Calu3 (cell line): ENCODE data around the gene ZNF580. TPM values are rescaled to one million over a fixed set of nuclear protein-coding genes. Genes with fewer than 3 reads are reported as not detected.

Experiments used
- BruUV-seq: library from RNA; stranded (reverse); fragments of 400-500 nt; replicated peaks from 2 replicates; lab custom pipeline; 2021; lab: Mats Ljungman, UMichigan
- CTCF ChIA-PET: fragments of 300-600 bp; sonication (Branson Sonifier 250); formaldehyde crosslinking; loops from one replicate; lab custom pipeline; 2022; ENCODE audit warnings: antibody characterized with exemption; lab: Charles Lee
- DNase-seq: peaks from one replicate; pipeline ENCODE4 v3.0.0; 2022
- H3K27ac Mint-ChIP-seq: one replicate; pipeline ENCODE4 v1.8.0; 2022; ENCODE audit warnings: mixed read lengths; ENCODE audit not compliant: unreplicated experiment
- H3K27me3 Mint-ChIP-seq: one replicate; pipeline ENCODE4 v1.8.0; 2022; ENCODE audit warnings: mixed read lengths; ENCODE audit not compliant: unreplicated experiment
- H3K36me3 Mint-ChIP-seq: one replicate; pipeline ENCODE4 v1.8.0; 2022; ENCODE audit warnings: mild to moderate bottlenecking, moderate library complexity, mixed read lengths; ENCODE audit not compliant: insufficient read depth, unreplicated experiment
- H3K4me1 Mint-ChIP-seq: one replicate; pipeline ENCODE4 v1.8.0; 2022; ENCODE audit warnings: mild to moderate bottlenecking, low read depth, mixed read lengths; ENCODE audit not compliant: unreplicated experiment
- H3K4me3 Mint-ChIP-seq: one replicate; pipeline ENCODE4 v1.8.0; 2022; ENCODE audit warnings: mild to moderate bottlenecking, low read depth, moderate library complexity, mixed read lengths; ENCODE audit not compliant: unreplicated experiment
- H3K9me3 Mint-ChIP-seq: one replicate; pipeline ENCODE4 v1.8.0; 2022; ENCODE audit warnings: low read depth, mixed read lengths; ENCODE audit not compliant: unreplicated experiment
- intact Hi-C: fragments of 100-400 bp; cut with micrococcal nuclease; formaldehyde crosslinking; loops from one replicate; pipeline ENCODE4 v1.10.0; 2022; ENCODE audit not compliant: unreplicated experiment
- total RNA-seq: library from RNA; stranded (reverse); gene quantifications from 2 replicates; pipeline ENCODE4 v1.2.3, GENCODE V29; 2022
- TF ChIP-seq, protein P1 (sequence below): fragments of 200-600 bp; IDR thresholded peaks from one replicate; pipeline ENCODE4 v1.8.0; 2022; ENCODE audit warnings: antibody characterized with exemption; ENCODE audit not compliant: unreplicated experiment

The ZNF580 gene
- total RNA-seq, 1 experiment from 2014 or later: 35.6 TPM

DNA sequence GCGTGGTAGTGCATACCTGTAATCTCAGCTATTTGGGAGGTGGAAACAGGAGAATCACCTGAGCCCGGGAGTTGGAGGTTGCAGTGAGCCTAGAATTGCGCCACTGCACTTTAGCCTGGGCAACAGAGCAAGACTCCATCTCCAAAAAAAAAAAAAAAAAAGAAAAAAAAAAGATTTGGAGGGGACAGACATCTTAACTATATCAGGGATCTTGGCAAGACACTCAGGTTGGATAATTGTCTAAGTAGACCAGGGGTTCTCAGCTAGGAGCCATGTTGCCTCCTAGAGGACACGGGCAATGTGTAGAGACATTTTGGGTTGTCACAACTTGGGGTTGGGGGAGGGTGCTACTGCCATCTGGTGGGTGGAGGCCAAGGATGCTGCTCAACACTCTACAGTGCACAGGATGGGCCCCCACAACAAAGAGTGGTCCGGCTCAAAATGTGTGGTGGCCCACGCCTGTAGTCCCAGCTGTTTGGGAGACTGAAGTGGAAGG is 1.9 kb upstream of the ZNF580 start:
- intact Hi-C loops: loop anchor here (10.0 kb wide), 2 partner anchors 254 to 494 kb away; partner anchors contain the start of genes RPL28, TMEM238 and TNNT1
- TF ChIP-seq, protein P1, sequence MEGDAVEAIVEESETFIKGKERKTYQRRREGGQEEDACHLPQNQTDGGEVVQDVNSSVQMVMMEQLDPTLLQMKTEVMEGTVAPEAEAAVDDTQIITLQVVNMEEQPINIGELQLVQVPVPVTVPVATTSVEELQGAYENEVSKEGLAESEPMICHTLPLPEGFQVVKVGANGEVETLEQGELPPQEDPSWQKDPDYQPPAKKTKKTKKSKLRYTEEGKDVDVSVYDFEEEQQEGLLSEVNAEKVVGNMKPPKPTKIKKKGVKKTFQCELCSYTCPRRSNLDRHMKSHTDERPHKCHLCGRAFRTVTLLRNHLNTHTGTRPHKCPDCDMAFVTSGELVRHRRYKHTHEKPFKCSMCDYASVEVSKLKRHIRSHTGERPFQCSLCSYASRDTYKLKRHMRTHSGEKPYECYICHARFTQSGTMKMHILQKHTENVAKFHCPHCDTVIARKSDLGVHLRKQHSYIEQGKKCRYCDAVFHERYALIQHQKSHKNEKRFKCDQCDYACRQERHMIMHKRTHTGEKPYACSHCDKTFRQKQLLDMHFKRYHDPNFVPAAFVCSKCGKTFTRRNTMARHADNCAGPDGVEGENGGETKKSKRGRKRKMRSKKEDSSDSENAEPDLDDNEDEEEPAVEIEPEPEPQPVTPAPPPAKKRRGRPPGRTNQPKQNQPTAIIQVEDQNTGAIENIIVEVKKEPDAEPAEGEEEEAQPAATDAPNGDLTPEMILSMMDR: peak; percentile 48
- peaks cover 79% of the 10 kb centered on the region for H3K36me3 Mint-ChIP-seq
- peak; percentile 60 for DNase-seq
- no peaks in the 10 kb centered on the region for H3K27me3 Mint-ChIP-seq
- H3K4me1 Mint-ChIP-seq: peaks cover 50% of the 10 kb centered on the region
- no peak overlapping the region for H3K27ac Mint-ChIP-seq
- no peaks in the 10 kb centered on the region for H3K9me3 Mint-ChIP-seq
- BruUV-seq: no TSS peak
- H3K4me3 Mint-ChIP-seq: no peak overlapping the region
- CTCF ChIA-PET: interaction anchor here (0.7 kb wide), 3 partner anchors 9 to 522 kb away, joined by 3 to 5 read pairs (median 5); no protein-coding TSS in a partner anchor

DNA sequence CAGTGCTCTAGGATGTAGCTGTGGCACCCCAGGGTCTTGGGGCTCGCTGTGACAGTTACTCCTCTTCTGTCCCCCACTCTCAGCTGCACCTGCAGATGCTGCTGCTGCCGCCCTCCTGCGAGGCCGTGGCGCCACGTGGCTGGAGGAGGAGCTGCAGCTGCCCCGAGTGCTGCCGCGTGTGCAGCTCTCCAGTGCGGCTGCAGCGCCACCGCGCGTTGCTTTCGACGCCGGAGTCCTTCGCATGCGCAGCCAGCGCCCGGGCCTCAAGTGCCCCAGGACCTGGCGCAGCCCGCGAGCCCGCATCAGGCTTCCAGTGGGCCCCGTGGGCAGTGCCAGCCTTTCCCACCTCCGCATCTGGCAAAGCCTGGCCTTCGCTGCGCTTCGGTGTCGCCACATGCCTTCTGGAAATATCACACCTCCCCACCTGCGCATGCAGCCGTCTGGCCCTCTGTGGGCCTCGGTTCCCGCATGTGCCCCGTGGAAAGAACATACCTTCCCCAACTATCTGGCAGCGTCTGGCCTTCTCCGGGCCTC is 692 bp upstream of the ZNF580 start:
- Mint-ChIP-seq H3K27ac (peak overlapping the region; percentile 32), H3K27me3 (no peaks in the 10 kb centered on the region), H3K4me3 (peak overlapping the region; percentile 92), H3K4me1 (peaks cover 59% of the 10 kb centered on the region), H3K9me3 (no peaks in the 10 kb centered on the region), H3K36me3 (peaks cover 80% of the 10 kb centered on the region)
- CTCF ChIA-PET: no interaction called here
- TF ChIP-seq, protein P1: no peak
- BruUV-seq: no TSS peak
- no peak for DNase-seq
- intact Hi-C loops: no loop called here

DNA sequence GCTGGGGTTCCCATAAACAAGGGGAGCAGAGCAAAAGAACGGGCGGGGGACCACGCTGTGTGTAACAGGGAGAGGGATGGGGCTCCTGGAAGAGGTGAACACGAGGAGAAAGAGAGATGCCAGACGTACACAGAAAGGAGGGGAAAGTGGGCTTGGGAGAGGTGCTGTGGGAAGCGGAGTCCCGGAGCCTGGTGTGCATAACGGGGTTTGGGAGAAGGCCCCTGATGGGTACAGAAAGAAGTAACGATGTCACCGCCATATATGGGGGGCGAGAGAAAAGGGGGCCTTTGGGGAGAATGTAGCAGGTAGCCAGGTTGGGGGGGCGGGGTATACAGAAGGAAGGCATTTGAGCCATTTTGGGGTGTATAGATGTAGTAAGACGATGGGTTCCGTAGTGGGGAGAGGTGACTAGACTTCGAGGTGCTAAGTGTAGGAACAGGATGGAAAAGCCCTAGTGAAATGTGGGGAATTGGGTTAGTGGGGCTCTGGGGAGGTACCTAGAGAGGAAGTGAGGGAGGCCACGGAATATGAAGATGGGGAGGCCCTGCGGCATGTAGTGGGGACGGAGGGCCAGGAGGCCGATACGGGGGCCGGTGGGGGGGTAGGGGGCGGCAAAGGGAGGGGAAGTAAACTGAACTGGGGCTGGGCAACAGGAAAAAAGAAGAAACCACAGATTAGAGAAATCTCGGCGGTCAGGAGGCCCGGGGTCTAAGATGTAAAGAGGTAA is 787 bp downstream of the ZNF580 start:
- DNase-seq: no peak
- H3K4me3 Mint-ChIP-seq: peak overlapping the region; percentile 92
- TF ChIP-seq, protein P1: no peak
- peaks cover 79% of the 10 kb centered on the region for H3K36me3 Mint-ChIP-seq
- intact Hi-C loops: no loop called here
- BruUV-seq: no TSS peak
- H3K9me3 Mint-ChIP-seq: no peaks in the 10 kb centered on the region
- peaks cover 46% of the 10 kb centered on the region for H3K4me1 Mint-ChIP-seq
- no peaks in the 10 kb centered on the region for H3K27me3 Mint-ChIP-seq
- H3K27ac Mint-ChIP-seq: peak overlapping the region; percentile 93
- CTCF ChIA-PET: no interaction called here

DNA sequence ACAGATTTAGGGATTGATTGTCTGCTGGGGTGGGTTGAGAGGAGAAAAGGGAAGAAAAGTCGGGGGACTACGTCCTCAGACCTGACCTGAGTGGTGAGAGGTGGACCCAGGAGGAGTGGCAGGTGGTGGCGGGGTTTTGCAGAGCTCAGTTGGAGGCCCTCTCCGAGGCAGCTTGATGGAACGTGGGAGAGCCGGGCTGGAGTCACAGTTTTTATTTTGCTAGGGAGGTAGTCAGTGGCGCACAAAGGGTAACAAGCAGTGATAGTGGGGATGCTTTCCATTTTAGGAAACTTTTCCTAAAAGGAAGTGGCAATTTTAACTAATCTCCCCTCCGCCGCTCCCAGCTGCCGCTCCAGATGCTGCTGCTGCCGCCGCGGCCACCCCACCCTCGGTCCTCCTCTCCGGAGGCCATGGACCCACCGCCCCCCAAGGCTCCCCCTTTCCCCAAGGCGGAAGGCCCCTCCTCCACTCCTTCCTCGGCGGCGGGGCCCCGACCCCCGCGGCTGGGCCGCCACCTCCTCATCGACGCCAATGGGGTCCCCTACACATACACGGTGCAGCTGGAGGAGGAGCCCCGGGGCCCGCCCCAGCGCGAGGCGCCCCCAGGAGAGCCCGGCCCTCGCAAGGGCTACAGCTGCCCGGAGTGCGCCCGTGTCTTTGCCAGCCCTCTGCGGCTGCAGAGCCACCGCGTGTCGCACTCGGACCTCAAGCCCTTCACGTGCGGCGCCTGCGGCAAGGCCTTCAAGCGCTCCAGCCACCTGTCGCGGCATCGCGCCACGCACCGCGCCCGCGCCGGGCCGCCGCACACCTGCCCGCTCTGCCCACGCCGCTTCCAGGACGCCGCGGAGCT is 1.6 kb downstream of the ZNF580 start:
- H3K36me3 Mint-ChIP-seq: peaks cover 79% of the 10 kb centered on the region

More for the DNA sequence above, 1.6 kb downstream of the ZNF580 start:
- intact Hi-C loops: no loop called here
- TF ChIP-seq, protein P1: no peak
- BruUV-seq: TSS peak; percentile 26
- H3K9me3 Mint-ChIP-seq: no peaks in the 10 kb centered on the region
- peaks cover 41% of the 10 kb centered on the region for H3K4me1 Mint-ChIP-seq
- H3K27me3 Mint-ChIP-seq: no peaks in the 10 kb centered on the region
- DNase-seq: peak; percentile 42
- CTCF ChIA-PET: interaction anchor here (0.6 to 1.3 kb wide), 2 partner anchors 12 to 667 kb away, joined by 3 to 8 read pairs; partner anchors contain the start of gene U2AF2
- H3K4me3 Mint-ChIP-seq: peak overlapping the region; percentile 92
- H3K27ac Mint-ChIP-seq: peak overlapping the region; percentile 93
